Loucy (cell line): ENCODE results near the gene CAMK1D.

Experiments used
- EZH2phosphoT487 ChIP-seq: fragments of 200-600 bp; IDR thresholded peaks from 2 replicates; pipeline ENCODE4 v1.6.1; 2018; ENCODE audit warnings: antibody characterized with exemption, mild to moderate bottlenecking, moderate library complexity, borderline replicate concordance
- TF ChIP-seq, protein P1 (sequence below): fragments of 200-600 bp; sonication (generic); conservative IDR thresholded peaks from 2 replicates; pipeline ENCODE4 v1.5.1; 2014; ENCODE audit warnings: mild to moderate bottlenecking, antibody characterized with exemption, low read length

DNA sequence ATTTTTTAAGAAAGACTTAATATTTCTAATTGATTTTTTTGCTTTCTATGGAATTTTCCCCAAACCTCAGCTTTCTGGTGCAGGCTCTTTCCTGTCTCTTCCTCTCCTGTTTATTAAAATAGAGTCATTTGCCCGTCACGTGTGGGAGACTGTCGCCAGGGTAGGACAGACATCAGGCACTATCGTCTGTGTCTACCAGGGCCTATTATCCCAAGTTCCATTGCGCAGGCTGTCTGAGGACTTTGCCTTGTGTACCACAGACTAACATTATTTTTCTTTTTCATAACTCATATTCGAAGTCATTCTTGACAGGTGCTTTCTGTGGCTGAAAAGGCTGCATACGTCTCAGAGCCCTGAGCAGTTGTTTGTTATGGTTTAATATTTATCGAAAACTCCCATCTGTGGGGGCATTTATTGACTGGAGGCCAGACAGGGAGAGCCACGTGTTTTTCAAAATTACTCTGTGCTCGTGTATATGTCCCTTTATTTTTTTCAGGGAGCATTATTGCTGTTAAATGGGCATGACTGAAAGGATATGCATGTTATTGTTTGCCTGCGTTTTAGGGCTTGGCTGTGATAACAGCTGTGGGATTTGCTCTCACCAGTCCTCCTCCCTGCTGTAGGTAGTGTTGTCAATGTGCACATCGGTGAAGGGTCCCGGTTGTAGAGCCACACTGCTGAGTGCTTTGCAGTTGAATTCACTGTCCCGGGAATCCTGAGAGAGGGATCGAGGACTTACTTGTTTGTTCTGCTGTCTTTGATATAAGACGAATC lies 89.8 kb downstream of the CAMK1D start:
- TF ChIP-seq, protein P1, sequence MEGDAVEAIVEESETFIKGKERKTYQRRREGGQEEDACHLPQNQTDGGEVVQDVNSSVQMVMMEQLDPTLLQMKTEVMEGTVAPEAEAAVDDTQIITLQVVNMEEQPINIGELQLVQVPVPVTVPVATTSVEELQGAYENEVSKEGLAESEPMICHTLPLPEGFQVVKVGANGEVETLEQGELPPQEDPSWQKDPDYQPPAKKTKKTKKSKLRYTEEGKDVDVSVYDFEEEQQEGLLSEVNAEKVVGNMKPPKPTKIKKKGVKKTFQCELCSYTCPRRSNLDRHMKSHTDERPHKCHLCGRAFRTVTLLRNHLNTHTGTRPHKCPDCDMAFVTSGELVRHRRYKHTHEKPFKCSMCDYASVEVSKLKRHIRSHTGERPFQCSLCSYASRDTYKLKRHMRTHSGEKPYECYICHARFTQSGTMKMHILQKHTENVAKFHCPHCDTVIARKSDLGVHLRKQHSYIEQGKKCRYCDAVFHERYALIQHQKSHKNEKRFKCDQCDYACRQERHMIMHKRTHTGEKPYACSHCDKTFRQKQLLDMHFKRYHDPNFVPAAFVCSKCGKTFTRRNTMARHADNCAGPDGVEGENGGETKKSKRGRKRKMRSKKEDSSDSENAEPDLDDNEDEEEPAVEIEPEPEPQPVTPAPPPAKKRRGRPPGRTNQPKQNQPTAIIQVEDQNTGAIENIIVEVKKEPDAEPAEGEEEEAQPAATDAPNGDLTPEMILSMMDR, result no peak
- TF ChIP-seq EZH2phosphoT487, result no peak
